Measurements from ENCODE around the gene DSTYK.

Gene DSTYK

DNA sequence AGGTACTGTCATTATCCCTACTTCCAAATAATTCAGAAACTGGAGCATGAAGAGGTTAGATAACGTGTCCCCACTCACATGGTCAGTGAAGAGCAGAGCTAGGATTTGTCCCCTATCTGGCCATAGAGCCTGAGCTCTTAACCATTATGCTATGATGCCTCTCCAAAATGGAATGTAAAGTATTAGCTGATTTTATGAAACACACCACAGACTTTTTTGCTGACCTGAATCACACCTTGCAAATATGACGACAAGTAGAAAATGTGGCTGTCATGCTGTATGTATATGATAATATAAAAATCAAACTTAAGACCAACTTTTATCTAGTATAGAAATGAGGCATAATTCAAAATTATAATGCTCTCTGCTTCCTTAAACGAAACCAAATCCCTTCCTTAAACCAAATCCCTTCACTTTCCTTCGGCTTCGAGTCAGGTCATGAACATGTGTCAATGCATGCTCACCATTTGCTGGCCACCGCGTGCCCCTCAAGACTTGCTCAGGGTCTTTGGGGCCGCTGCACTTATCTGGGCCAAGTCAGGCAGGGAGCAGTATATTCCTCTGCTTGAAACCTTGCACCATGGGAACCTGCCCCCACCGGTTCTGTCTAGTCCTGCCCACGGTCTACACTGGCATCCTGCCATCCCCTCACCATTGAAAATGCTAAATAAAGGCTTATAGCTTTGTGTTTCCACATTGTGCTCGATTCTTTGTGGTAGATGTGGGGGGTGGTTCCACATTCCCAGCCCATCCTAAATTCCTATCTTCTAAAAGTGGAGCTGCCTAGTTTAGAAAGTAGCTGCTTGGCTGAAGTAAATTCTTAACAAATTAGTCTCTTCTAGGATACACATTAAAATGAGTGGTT is 14.6 kb upstream of the DSTYK start:
- peak overlapping the region; percentile 51 for H3K27ac ChIP-seq

DNA sequence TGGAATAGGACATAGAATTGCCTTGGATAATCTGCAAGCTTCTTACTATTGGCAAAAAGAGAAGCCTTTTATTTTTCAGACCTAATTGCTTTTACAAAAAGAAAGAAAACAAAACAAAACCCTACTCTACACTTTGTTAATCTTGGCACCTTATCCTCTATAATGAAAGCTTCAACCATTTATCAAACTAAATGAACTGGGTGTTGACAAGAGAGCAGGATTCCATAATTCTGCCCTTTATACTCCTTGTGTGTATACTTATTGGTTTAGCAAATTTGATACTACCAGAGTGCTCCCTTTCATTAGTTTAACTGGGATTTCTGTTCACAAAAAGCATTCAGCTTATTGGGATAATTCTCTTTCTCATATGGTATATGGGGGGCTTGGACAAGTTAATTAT is 13.2 kb upstream of the DSTYK start:
- no peak overlapping the region for H3K27ac ChIP-seq
- no peak for DNase-seq (ENCODE audit: low read depth, low spot score)

More for the DNA sequence above, 14.6 kb upstream of the DSTYK start:
- peak; percentile 20 for DNase-seq (ENCODE audit: low read depth, low spot score)

GRCh38 chr1:205220421-205220820 is 8.9 kb upstream of the DSTYK start:
- no peak overlapping the region for H3K27ac ChIP-seq
- no peak for DNase-seq (ENCODE audit: low read depth, low spot score)

DNA sequence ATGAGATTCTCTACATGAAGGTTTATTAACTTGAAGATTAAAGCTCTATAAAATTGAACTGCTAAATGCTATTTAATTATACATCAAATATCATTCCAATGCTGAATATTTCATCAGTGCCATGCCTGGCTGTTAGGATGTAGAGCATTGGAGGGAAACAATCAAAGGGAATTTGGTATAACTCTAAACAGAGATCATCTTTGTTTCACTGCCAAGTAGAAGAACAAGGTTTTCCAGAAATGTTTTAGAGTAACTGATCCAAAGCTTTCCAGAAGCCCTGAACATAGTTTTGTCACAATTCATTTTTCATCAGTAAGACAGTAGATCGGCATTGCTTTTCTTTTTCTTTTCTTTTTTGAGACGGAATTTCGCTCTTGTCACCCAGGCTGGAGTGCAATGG is 5.9 kb upstream of the DSTYK start:
- no peak for DNase-seq (ENCODE audit: low read depth, low spot score)
- no peak overlapping the region for H3K27ac ChIP-seq

DNA sequence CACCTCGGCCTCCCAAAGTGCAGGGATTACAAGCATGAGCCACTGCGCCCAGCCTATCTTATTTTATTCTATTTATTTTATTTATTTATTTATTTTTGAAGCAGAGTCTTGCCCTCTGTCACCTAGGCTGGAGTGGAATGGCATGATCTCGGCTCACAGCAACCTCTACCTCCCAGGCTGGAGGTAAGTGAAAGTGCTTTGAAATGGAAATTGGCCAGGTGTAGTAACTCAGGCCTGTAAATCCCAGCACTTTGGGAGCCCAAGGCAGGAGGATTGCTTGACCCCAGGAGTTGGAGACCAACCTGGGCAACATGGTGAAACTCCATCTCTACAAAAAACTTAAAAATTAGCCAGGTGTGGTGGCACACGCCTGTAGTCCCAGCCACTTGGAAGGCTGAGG is 5.1 kb upstream of the DSTYK start:
- DNase-seq (ENCODE audit: low read depth, low spot score): no peak
- H3K27ac ChIP-seq: no peak overlapping the region

DNA sequence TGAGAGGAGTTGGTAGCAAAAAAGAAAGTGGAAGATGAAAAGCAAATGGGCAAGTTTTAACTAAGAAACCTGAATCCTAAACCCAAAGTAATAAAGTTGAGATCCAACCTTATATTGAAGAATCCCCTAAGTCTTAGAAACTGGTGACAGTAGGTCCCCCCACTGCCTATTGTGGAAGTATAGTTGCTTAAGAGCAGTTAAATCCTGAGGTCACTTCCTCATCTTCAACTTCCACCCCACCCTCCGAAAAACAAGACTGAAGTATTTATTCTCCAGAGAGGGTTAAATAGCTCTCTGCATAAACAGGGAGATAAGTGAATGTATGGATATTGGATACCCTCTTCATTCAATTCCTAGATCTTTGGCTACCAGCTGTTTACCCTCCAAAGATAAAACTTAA is 3.3 kb upstream of the DSTYK start:
- H3K27ac ChIP-seq: no peak overlapping the region

GRCh38 chr1:205211839-205212536 is 486 bp upstream of the DSTYK start:
- H3K27ac ChIP-seq: peak overlapping the region; percentile 71
- DNase-seq (ENCODE audit: low read depth, low spot score): no peak

More for the DNA sequence above, 3.3 kb upstream of the DSTYK start:
- DNase-seq (ENCODE audit: low read depth, low spot score): no peak

GRCh38 chr1:205210756-205211168 is 740 bp downstream of the DSTYK start:
- DNase-seq (ENCODE audit: low read depth, low spot score): no peak
- H3K27ac ChIP-seq: peak overlapping the region; percentile 71

DNA sequence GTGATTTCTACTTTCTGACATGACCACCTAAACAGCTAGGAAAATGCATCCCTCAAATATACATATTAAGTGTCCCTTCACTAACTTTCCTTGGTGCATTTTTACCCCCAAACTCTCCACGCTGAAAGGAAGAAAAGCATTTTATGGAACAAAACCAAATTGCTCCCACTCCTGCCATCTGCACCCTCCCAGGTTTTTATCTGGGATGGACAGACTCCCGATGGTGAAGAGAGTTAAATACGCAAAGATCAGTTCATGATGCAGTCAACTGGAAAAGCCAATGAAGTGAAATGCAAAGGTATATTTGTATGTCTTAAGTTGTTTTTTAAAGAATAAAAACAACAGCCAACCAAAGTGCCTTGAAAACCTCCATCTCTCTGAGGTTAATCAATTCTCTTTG is 2.7 kb downstream of the DSTYK start:
- DNase-seq (ENCODE audit: low read depth, low spot score): no peak
- no peak overlapping the region for H3K27ac ChIP-seq

GRCh38 chr1:205205055-205205454 is 6.4 kb downstream of the DSTYK start:
- DNase-seq (ENCODE audit: low read depth, low spot score): no peak
- H3K27ac ChIP-seq: no peak overlapping the region

- no peak for DNase-seq (ENCODE audit: low read depth, low spot score)
- H3K27ac ChIP-seq: no peak overlapping the region
These were observed 7.0 kb downstream of the DSTYK start for GRCh38 chr1:205204552-205204951.

DNA sequence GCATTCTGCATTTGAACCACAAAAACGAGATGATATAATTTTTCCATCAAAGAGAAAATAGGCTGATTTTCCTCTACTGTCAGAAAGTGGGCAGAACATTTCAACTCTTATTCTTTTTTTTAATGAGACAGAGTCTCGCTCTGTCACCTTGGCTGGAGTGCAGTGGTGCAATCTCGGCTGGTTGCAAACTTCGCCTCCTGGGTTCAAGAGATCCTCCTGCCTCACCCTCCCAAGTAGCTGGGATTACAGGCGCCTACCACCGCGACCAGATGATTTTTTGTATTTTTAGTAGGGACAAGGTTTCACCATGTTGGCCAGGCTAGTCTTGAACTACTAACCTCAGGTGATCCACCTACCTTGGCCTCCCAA is 11.6 kb downstream of the DSTYK start:
- H3K27ac ChIP-seq: no peak overlapping the region
- no peak for DNase-seq (ENCODE audit: low read depth, low spot score)

GRCh38 chr1:205199090-205199930 is 12.2 kb downstream of the DSTYK start:
- DNase-seq (ENCODE audit: low read depth, low spot score): no peak

GRCh38 chr1:205192287-205192686 is 19.2 kb downstream of the DSTYK start:
- no peak overlapping the region for H3K27ac ChIP-seq
- no peak for DNase-seq (ENCODE audit: low read depth, low spot score)

More at GRCh38 chr1:205199090-205199930, 12.2 kb downstream of the DSTYK start:
- H3K27ac ChIP-seq: no peak overlapping the region

- DNase-seq (ENCODE audit: low read depth, low spot score): no peak
These were observed 19.9 kb downstream of the DSTYK start for GRCh38 chr1:205191622-205192021.

GRCh38 chr1:205190845-205191577 is 20.5 kb downstream of the DSTYK start:
- no peak overlapping the region for H3K27ac ChIP-seq
- DNase-seq (ENCODE audit: low read depth, low spot score): no peak

More at GRCh38 chr1:205191622-205192021, 19.9 kb downstream of the DSTYK start:
- H3K27ac ChIP-seq: no peak overlapping the region

GRCh38 chr1:205189131-205189530 is 22.4 kb downstream of the DSTYK start:
- H3K27ac ChIP-seq: no peak overlapping the region
- no peak for DNase-seq (ENCODE audit: low read depth, low spot score)

- no peak for DNase-seq (ENCODE audit: low read depth, low spot score)
These were observed 22.9 kb downstream of the DSTYK start for GRCh38 chr1:205188596-205188995.

GRCh38 chr1:205188098-205188497 is 23.4 kb downstream of the DSTYK start:
- no peak overlapping the region for H3K27ac ChIP-seq
- DNase-seq (ENCODE audit: low read depth, low spot score): peak; percentile 33

More at GRCh38 chr1:205188596-205188995, 22.9 kb downstream of the DSTYK start:
- no peak overlapping the region for H3K27ac ChIP-seq

- no peak overlapping the region for H3K27ac ChIP-seq
- DNase-seq (ENCODE audit: low read depth, low spot score): no peak
These were observed 24.1 kb downstream of the DSTYK start for GRCh38 chr1:205187420-205187819.
